Upper lobe of left lung (tissue), 4 donors: ENCODE results near the gene CSK.

Source experiments
- EP300 ChIP-seq, 4 donors: sonication (generic); formaldehyde crosslinking; IDR thresholded peaks; one replicate each; pipeline ENCODE4 v1.5.1; 2017; ENCODE audit warnings: antibody characterized with exemption in 4 of 4, control low read depth in 2 of 4
- POLR2A ChIP-seq, 4 donors: fragments of 450-650 bp; IDR thresholded peaks; one replicate each; pipeline ENCODE4 v1.5.1; 2016 to 2017; ENCODE audit warnings: antibody characterized with exemption in 4 of 4, mild to moderate bottlenecking in 2 of 4
- POLR2AphosphoS5 ChIP-seq, 2 donors: sonication (generic); formaldehyde crosslinking; IDR thresholded peaks; one replicate each; pipeline ENCODE4 v1.5.1; 2017; ENCODE audit warnings: antibody characterized with exemption in 2 of 2
- TF ChIP-seq, protein P1 (sequence below), 6 experiments: fragments of 450-650 bp in 4 of 6; fragments of 200-600 bp in 2 of 6; sonication (generic) in 2 of 6; IDR thresholded peaks; one replicate each; pipeline ENCODE4 v1.5.1; 2016 to 2019; ENCODE audit warnings: antibody characterized with exemption in 6 of 6

DNA sequence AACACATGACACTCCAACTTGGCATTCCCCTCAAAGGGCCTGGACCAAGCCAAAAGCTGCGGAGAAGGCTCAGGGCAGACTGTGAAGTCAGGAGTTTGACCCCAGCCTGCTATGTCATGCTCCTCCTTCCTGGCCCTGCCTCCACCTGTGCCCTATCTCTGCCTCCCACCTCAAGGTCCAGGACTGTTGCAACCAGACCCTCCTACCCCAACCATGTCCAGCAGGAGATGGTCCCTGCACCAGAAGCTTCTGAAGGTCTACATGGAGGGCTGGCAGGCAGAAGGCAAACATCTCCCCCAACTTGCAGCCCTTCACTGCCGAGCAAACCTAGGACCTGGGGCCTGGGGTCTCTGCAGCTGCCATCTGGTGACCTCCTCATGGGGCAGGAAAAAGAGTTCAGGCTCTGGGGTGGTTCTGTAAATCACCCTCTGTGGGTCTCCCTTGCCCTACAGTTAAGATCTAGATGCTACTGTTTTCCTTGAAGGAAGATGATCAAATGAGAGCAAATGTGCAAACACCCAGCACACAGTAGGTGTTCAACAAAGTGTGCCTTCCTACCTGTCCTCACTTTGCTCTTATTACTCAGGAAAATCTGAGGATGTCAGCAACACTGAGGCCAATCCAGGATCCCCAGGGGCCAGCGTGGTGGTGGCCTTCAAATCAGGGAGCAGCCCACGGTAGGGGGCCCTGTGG is 11.5 kb upstream of the CSK start:
- TF ChIP-seq, protein P1, sequence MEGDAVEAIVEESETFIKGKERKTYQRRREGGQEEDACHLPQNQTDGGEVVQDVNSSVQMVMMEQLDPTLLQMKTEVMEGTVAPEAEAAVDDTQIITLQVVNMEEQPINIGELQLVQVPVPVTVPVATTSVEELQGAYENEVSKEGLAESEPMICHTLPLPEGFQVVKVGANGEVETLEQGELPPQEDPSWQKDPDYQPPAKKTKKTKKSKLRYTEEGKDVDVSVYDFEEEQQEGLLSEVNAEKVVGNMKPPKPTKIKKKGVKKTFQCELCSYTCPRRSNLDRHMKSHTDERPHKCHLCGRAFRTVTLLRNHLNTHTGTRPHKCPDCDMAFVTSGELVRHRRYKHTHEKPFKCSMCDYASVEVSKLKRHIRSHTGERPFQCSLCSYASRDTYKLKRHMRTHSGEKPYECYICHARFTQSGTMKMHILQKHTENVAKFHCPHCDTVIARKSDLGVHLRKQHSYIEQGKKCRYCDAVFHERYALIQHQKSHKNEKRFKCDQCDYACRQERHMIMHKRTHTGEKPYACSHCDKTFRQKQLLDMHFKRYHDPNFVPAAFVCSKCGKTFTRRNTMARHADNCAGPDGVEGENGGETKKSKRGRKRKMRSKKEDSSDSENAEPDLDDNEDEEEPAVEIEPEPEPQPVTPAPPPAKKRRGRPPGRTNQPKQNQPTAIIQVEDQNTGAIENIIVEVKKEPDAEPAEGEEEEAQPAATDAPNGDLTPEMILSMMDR (IDR thresholded peaks at IDR 0.05), result no peak
- TF ChIP-seq EP300 (IDR thresholded peaks at IDR 0.05) (no peak), POLR2A (IDR thresholded peaks at IDR 0.05) (no peak), POLR2AphosphoS5 (IDR thresholded peaks at IDR 0.05) (no peak)
